GM12878 (cell line): ENCODE data around the gene KLF9. TPM values are rescaled to one million over a fixed set of nuclear protein-coding genes. Genes with fewer than 3 reads are reported as not detected.
A peak's percentile ranks its signal among the peaks of the same experiment; 100 is the strongest.

Experiments used
- CBX5 ChIP-seq: sonication (generic); IDR thresholded peaks from 2 replicates; pipeline ENCODE4 v1.6.1; 2016; ENCODE audit warnings: low read depth, moderate library complexity, mild to moderate bottlenecking, inconsistent platforms
- CHD2 ChIP-seq: IDR thresholded peaks from 2 replicates; pipeline ENCODE4 v1.6.1; 2011; ENCODE audit warnings: low read depth, low read length, improper control_type of control experiment, borderline replicate concordance
- CREM ChIP-seq: IDR thresholded peaks from 2 replicates; pipeline ENCODE4 v1.6.1; 2014; ENCODE audit warnings: antibody characterized with exemption, low read depth
- EP300 ChIP-seq, 2 experiments: fragments of 150-350 bp in 1 of 2; IDR thresholded peaks; 2 replicates each; pipeline ENCODE4 v1.6.1; 2011 to 2012; ENCODE audit warnings: low read depth in 2 of 2, low read length in 2 of 2, borderline replicate concordance in 1 of 2, improper control_type of control experiment in 1 of 2, inconsistent platforms in 1 of 2; ENCODE audit not compliant: control insufficient read depth in 1 of 2
- GABPA ChIP-seq: IDR thresholded peaks from 2 replicates; pipeline ENCODE4 v1.6.1; 2014; ENCODE audit warnings: antibody characterized with exemption, low read depth, mild to moderate bottlenecking, inconsistent platforms
- HDGF ChIP-seq: fragments of 450-650 bp; IDR thresholded peaks from 2 replicates; pipeline ENCODE4 v1.6.1; 2016; ENCODE audit warnings: antibody characterized with exemption
- JUNB ChIP-seq: IDR thresholded peaks from 2 replicates; pipeline ENCODE4 v1.6.1; 2016; ENCODE audit warnings: antibody characterized with exemption, mild to moderate bottlenecking
- KDM1A ChIP-seq: fragments of 200-600 bp; sonication (generic); IDR thresholded peaks from 2 replicates; pipeline ENCODE4 v1.6.1; 2016; ENCODE audit warnings: borderline replicate concordance
- MEF2B ChIP-seq: fragments of 450-650 bp; IDR thresholded peaks from 2 replicates; pipeline ENCODE4 v1.6.1; 2018; ENCODE audit warnings: mild to moderate bottlenecking, moderate library complexity; ENCODE audit not compliant: partially characterized antibody, poor library complexity, severe bottlenecking
- MTA2 ChIP-seq: fragments of 450-650 bp; IDR thresholded peaks from 2 replicates; pipeline ENCODE4 v1.6.1; 2016; ENCODE audit warnings: low read depth, mild to moderate bottlenecking, moderate library complexity
- MYC ChIP-seq: IDR thresholded peaks from 2 replicates; pipeline ENCODE4 v1.6.1; 2011; ENCODE audit warnings: mild to moderate bottlenecking, low read length, moderate library complexity, inconsistent platforms; ENCODE audit not compliant: insufficient read depth, insufficient replicate concordance, insufficient read length, severe bottlenecking
- NFIC ChIP-seq: IDR thresholded peaks from 2 replicates; pipeline ENCODE4 v1.6.1; 2012; ENCODE audit warnings: low read depth, mild to moderate bottlenecking, inconsistent platforms, low read length, moderate library complexity
- NFXL1 ChIP-seq: fragments of 450-650 bp; IDR thresholded peaks from 2 replicates; pipeline ENCODE4 v1.6.1; 2017; ENCODE audit warnings: antibody characterized with exemption, mild to moderate bottlenecking, borderline replicate concordance
- NKRF ChIP-seq: fragments of 450-650 bp; conservative IDR thresholded peaks from 2 replicates; pipeline ENCODE4 v1.6.1; 2017; ENCODE audit warnings: mild to moderate bottlenecking, moderate library complexity
- PAX5 ChIP-seq: IDR thresholded peaks from 2 replicates; pipeline ENCODE4 v1.6.1; 2011; ENCODE audit warnings: low read depth, low read length, borderline replicate concordance
- RFX5 ChIP-seq: IDR thresholded peaks from 2 replicates; pipeline ENCODE4 v1.6.1; 2011; ENCODE audit warnings: low read depth, low read length, improper control_type of control experiment
- SIN3A ChIP-seq: IDR thresholded peaks from 2 replicates; pipeline ENCODE4 v1.6.1; 2012; ENCODE audit warnings: low read depth, low read length, improper control_type of control experiment
- SMARCA5 ChIP-seq: fragments of 450-650 bp; IDR thresholded peaks from 2 replicates; pipeline ENCODE4 v1.6.1; 2017; ENCODE audit warnings: mild to moderate bottlenecking
- ZZZ3 ChIP-seq: IDR thresholded peaks from 2 replicates; pipeline ENCODE4 v1.6.1; 2011; ENCODE audit warnings: low read depth; ENCODE audit not compliant: control insufficient read depth, insufficient read length
- polyA plus RNA-seq, 11 experiments: library from polyadenylated mRNA; depleted of rRNA in 4 of 11; unstranded in 6 of 11; stranded (reverse) in 5 of 11; fragments of >200 nt; fragmentation: Nextera tagmentation in 4 of 11; fragmentation: Illumina TruSeq in 1 of 11; extraction: Ambion mirVana in 4 of 11; extraction: Trizol in 1 of 11; gene quantifications; 1 replicate in 1 of 11; 2 replicates in 10 of 11; pipeline versions ENCODE4 v1.2.1 to v1.2.3, GENCODE V29; 2011 to 2016; ENCODE audit warnings: inconsistent platforms in 2 of 11, missing spikeins in 2 of 11, low read depth in 1 of 11
- total RNA-seq, 4 experiments: library from RNA; depleted of rRNA in 3 of 4; stranded (reverse); fragments of >200 nt in 3 of 4; fragmentation: Illumina TruSeq in 1 of 4; extraction: Trizol in 1 of 4; gene quantifications; 2 replicates each; pipeline versions ENCODE4 v1.2.1 to v1.2.3, GENCODE V29; 2013 to 2021
- TF ChIP-seq, protein P1 (sequence below): fragments of 450-650 bp; IDR thresholded peaks from 2 replicates; pipeline ENCODE4 v1.6.1; 2017; ENCODE audit warnings: mild to moderate bottlenecking, moderate library complexity
- TF ChIP-seq, protein P2 (sequence below): fragments of 150-350 bp; IDR thresholded peaks from 2 replicates; pipeline ENCODE4 v1.6.1; 2016; ENCODE audit warnings: low read depth, low read length

KLF9 gene
- total and polyA plus RNA-seq, 10 of the 15 experiments (the other 5 are each of a cell fraction or from before 2014, with no cell fraction given) = 0.09 to 0.96 (median 0.83) TPM

DNA sequence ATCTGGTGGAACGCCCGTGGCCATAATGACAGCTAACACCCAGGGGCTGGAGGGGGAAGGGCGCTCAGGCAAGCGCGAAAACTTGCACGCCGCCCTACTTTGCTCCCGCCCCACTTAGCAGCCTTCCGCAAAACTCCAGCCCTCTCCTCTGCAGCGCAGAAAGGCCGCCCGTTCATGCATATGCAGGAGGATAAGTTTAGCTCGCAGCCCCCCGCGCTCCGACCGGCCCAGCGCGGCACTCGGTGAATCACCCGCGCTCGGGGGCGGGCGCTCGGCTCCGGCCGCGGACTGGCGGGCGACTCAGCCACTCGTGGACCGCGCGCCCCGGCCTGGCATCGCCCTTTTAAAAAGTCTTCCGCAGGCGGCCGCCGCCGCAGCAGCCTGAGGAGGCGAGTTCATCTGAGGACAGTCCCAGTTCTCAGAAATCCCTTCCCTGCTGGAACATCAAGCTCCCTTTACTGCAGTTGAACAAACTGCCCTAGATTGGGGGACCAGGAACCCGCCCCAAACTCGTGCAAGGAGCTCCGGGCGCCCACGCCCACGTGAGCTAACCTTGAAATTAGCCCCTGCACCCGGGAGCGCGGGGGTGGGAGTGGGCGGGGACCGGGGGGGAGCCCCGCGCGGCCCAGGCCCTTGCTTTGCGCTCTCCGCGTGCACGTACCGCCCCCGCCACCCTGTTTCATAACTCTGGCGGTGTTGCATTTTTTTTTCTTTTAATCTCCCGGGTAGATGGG is 4.5 kb upstream of the KLF9 start (continued):
- TF ChIP-seq PAX5 (peak; percentile 82), NKRF (peak; percentile 68), CBX5 (no peak), ZZZ3 (no peak), EP300 (IDR thresholded peaks at IDR 0.05; ENCODE audit: borderline replicate concordance in 1 of 2, control insufficient read depth in 1 of 2, low read depth in 2 of 2, low read length in 2 of 2) (0 out of 4 replicates have a peak, but pooled peaks of 1 of the 2 experiments have one; percentile 38), CHD2 (peak; percentile 80), SMARCA5 (peak; percentile 21; the same call in 1 of the 2 replicates), JUNB (no peak), HDGF (no peak), MTA2 (no peak), MYC (peak; percentile 65), SIN3A (0 out of 2 replicates have a peak, but pooled peaks have one; percentile 29), NFIC (no peak), RFX5 (peak; percentile 53; the same call in 1 of the 2 replicates), MEF2B (no peak), GABPA (no peak), CREM (no peak), KDM1A (no peak), NFXL1 (0 out of 2 replicates have a peak, but pooled peaks have one; percentile 20)
- TF ChIP-seq, protein P1, sequence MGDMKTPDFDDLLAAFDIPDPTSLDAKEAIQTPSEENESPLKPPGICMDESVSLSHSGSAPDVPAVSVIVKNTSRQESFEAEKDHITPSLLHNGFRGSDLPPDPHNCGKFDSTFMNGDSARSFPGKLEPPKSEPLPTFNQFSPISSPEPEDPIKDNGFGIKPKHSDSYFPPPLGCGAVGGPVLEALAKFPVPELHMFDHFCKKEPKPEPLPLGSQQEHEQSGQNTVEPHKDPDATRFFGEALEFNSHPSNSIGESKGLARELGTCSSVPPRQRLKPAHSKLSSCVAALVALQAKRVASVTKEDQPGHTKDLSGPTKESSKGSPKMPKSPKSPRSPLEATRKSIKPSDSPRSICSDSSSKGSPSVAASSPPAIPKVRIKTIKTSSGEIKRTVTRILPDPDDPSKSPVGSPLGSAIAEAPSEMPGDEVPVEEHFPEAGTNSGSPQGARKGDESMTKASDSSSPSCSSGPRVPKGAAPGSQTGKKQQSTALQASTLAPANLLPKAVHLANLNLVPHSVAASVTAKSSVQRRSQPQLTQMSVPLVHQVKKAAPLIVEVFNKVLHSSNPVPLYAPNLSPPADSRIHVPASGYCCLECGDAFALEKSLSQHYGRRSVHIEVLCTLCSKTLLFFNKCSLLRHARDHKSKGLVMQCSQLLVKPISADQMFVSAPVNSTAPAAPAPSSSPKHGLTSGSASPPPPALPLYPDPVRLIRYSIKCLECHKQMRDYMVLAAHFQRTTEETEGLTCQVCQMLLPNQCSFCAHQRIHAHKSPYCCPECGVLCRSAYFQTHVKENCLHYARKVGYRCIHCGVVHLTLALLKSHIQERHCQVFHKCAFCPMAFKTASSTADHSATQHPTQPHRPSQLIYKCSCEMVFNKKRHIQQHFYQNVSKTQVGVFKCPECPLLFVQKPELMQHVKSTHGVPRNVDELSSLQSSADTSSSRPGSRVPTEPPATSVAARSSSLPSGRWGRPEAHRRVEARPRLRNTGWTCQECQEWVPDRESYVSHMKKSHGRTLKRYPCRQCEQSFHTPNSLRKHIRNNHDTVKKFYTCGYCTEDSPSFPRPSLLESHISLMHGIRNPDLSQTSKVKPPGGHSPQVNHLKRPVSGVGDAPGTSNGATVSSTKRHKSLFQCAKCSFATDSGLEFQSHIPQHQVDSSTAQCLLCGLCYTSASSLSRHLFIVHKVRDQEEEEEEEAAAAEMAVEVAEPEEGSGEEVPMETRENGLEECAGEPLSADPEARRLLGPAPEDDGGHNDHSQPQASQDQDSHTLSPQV = no peak
- TF ChIP-seq, protein P2, sequence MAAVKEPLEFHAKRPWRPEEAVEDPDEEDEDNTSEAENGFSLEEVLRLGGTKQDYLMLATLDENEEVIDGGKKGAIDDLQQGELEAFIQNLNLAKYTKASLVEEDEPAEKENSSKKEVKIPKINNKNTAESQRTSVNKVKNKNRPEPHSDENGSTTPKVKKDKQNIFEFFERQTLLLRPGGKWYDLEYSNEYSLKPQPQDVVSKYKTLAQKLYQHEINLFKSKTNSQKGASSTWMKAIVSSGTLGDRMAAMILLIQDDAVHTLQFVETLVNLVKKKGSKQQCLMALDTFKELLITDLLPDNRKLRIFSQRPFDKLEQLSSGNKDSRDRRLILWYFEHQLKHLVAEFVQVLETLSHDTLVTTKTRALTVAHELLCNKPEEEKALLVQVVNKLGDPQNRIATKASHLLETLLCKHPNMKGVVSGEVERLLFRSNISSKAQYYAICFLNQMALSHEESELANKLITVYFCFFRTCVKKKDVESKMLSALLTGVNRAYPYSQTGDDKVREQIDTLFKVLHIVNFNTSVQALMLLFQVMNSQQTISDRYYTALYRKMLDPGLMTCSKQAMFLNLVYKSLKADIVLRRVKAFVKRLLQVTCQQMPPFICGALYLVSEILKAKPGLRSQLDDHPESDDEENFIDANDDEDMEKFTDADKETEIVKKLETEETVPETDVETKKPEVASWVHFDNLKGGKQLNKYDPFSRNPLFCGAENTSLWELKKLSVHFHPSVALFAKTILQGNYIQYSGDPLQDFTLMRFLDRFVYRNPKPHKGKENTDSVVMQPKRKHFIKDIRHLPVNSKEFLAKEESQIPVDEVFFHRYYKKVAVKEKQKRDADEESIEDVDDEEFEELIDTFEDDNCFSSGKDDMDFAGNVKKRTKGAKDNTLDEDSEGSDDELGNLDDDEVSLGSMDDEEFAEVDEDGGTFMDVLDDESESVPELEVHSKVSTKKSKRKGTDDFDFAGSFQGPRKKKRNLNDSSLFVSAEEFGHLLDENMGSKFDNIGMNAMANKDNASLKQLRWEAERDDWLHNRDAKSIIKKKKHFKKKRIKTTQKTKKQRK = no peak
